NCI-H345 (cell line): ENCODE results near the gene OTOGL.
"Not testable (repeated sequence)": the region's sequence is repeated elsewhere in the genome, so short reads cannot be mapped to it uniquely, and the experiment has no call there.

Experiments used
- DNase-seq: peaks from one replicate; lab custom pipeline; 2025; lab: John Stamatoyannopoulos, UW

The OTOGL gene

GRCh38 chr12:80272387-80272915, 173.1 kb downstream of the OTOGL start:
- peak; percentile 1 for DNase-seq

- DNase-seq: no peak
Observed at GRCh38 chr12:80273144-80273543, 173.8 kb downstream of the OTOGL start.

DNA sequence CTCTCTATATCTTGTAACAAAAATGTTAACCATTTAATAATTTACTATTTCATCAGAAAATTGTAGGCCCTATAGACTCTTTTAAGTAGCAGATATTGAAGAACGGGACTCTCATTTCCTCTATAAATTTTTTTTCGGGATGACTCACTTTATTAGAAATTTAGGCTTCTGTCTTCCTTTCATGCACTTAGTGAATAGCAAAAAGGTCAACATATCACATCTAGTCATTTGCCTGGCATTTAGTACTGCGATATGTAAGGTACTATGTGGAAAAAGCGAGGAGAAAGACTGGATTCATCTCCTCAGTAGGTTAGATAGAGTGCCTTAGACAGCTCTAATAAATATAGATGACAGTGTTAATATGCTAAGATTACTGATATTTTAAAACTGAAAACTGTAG, 178.4 kb downstream of the OTOGL start:
- no peak for DNase-seq

DNA sequence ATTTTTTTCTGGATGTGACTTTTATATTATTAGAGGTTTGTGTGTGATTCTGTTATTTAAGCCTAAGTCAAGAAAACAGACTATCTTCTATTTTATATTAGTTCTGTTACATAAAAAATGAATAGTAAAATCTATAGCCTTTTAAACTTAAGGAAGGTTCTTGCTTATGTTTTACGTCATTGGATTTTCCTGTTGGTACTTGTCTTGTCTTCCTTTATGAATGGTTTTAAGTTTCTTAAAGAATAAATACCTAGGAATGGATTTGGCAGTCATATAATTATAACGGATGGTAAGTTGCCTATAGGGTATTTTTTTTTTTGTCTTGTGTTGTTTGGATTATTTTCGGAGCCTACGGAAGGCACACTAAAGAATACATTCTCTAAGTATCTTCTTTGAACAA, 182.9 kb downstream of the OTOGL start:
- no peak for DNase-seq

DNA sequence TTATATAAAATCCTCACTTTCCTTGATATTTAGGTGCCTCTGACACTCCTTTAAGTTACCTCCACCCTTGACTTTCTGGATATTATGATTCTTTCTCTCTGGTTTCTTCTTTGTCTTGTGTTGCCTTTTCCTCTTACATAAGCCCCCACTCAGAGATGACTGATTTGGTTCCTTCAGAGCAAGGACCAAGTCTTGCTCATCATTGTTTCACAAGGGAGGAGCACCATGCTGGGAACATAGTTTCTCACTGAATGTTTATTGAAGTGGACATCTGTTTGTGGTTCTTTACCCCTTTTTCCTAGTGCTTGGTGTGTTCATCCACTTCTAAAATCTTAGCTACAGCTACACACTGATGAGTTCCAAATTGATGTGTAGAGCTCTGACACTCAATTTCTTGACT, 183.4 kb downstream of the OTOGL start:
- DNase-seq: no peak

DNA sequence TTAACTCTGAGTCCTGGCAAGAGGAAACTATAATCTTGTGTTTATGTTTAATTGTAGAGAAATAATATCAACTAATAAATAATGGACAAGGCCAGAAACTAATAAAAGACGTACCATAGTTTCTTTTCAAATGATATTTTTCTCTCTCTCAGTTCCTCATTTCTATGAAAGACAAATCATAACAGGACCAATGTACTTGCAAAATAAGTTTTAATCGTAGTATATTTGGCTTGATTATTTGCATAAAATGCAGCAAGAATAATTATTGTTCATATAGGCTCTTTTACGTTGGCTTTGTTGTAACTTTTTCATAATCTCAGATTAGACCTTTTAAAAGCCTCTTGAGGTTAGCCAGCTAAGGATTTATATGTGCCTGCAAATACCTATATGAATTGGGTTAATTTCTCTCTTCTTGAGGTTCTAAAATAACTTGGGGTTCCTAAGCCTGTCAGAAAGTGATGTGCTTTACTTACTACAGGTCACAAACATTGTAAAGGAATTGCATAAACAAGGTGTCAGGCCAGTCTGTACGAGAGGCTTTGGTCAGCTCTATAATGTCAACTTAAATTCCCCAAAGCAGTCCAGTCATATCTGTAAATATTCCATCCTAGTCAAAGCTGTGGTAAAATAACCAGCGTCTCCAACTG, 191.9 kb downstream of the OTOGL start:
- DNase-seq: no peak

GRCh38 chr12:80293347-80293746, 194.0 kb downstream of the OTOGL start:
- DNase-seq: no peak

GRCh38 chr12:80293759-80294158, 194.4 kb downstream of the OTOGL start:
- DNase-seq: no peak

GRCh38 chr12:80299219-80299618, 199.9 kb downstream of the OTOGL start:
- DNase-seq: no peak

DNA sequence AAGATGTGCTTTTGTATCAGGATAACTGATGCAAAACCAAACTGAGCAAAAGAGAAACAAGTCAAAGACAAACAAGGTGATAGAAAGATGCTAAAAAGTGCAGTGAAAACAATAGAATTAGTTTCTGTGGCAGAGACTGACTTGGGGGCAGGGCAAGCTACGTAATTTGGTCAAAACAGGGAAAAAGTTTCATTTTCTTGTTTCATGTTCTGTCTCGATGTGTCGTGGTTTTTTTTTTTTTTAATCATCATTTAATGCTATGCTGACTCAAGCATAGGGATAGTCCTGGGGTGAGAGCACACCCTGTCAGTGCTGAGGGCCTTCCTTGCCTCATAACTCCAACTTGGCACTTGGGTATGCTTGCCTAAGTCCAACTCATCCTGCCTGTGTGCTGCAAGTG, 200.6 kb downstream of the OTOGL start:
- DNase-seq: no peak

DNA sequence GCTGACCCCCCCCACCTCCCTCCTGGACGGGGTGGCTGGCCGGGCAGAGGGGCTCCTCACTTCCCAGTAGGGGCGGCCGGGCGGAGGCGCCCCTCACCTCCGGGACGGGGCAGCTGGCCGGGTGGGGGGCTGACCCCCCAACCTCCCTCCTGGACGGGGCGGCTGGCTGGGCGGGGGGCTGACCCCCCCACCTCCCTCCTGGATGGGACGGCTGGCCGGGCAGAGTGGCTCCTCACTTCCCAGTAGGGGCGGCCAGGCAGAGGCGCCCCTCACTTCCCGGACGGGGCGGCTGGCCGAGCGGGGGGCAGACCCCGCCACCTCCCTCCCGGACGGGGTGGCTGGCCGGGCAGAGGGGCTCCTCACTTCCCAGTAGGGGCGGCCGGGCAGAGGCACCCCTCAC, 208.1 kb downstream of the OTOGL start:
- DNase-seq: not testable (repeated sequence)

GRCh38 chr12:80313209-80313608, 213.9 kb downstream of the OTOGL start:
- no peak for DNase-seq

- DNase-seq: no peak
Observed at GRCh38 chr12:80314741-80315140, 215.4 kb downstream of the OTOGL start.

- DNase-seq: no peak
Observed at GRCh38 chr12:80316222-80316621, 216.9 kb downstream of the OTOGL start.

- no peak for DNase-seq
Observed at GRCh38 chr12:80317307-80317706, 218.0 kb downstream of the OTOGL start.

- no peak for DNase-seq
Observed at GRCh38 chr12:80317899-80318298, 218.6 kb downstream of the OTOGL start.

DNA sequence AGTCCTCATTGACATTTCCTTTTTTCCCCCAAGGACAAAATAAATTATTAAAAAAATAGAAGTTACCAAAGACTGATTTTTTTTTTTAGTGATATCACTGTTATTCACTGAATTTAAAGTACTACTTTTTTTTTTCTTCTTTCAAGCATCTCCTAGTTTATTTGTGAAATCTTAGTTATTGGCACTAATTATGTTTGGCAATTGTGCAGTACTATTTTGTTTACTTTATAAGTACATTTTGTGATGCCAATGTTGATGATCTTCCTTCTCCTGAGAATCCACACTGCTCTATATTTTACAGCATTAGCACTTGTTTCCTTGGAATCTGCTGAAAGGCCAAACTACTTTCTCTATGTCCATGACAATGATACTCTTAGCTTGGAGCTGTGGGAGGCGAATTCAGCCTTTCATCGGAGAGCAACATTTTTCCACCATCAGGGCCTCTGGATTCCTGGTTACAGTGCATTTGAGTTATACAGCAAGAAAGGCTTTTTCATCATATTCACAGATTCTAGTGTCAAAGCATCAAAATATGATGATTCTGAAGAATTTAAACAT, 220.9 kb downstream of the OTOGL start:
- no peak for DNase-seq

- no peak for DNase-seq
Observed at GRCh38 chr12:80321653-80322052, 222.3 kb downstream of the OTOGL start.

DNA sequence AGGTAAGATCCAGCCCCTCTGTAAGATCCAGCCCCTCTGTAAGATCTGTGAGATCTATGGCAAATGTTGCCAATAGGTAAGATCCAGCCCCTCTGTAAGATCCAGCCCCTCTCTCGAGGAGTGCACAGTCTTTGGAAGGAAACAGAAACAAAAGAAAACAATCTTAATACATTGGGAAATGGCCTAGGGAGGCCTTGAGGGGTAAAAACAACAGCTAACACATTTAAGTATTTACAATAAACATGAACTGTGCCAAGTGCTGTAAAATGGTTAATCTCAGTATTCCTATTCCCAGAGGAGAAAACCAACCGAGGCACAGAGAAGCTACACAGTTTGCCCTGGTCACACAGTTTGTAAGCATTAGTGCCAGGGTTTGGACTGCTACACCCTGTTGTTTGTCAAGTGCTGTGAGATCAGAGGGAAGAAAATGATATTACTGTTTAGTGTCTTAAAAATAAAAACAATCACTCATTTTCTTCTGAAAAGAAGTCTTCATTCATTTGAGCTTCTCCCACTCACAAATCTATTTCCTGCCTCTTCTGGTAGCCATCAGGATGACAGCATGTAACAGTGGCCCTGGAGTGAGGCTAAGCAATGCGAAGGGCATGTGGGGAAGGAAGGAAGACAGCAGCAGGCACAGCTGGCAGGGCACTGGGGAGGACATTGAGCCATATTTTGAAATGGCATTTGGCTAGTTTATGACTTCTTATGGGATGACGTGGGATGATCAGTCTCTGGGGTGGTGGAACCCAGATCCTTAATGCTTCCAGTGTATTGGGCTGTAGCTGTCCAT, 226.0 kb downstream of the OTOGL start:
- DNase-seq: no peak

- DNase-seq: no peak
Observed at GRCh38 chr12:80332827-80333226, 233.5 kb downstream of the OTOGL start.

- peak; percentile 2 for DNase-seq
Observed at GRCh38 chr12:80352474-80352873, 253.1 kb downstream of the OTOGL start.

DNA sequence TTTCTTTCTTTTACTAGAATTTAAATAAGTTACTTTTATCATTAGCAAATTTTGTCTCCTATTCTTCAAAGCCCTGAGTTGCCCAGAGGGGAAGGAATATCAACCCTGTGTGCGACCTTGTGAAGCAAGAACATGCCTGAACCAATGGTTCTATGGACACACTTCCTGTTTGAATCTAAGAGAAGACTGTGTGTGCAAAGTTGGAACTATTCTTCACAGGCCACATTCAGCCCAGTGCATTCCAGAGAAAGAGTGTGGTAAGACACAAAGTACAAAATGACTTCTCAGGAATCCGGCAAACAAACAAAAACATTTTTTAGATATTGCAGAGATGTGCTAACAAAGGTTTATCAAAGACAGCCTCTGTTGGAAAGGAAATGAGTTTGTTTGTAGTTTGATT, 253.9 kb downstream of the OTOGL start:
- DNase-seq: no peak

DNA sequence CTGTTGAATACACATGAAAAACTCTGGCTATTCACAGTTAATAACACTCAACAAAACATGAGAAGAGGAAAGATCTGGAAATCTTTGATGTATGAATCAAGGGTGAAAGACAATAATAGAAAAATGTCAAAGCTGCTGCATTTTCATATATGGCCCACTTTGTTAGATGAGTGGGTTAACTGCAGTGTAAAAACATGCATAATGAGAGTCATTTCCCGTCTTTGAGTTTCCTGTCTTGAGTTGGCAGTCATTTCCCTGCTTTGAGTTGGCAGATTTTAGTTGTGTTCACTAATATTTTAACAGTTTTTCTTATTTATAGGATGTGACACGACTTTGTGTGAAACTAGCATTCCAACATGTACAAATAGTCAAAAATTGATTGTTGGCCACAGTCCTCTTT, 256.8 kb downstream of the OTOGL start:
- no peak for DNase-seq
